HepG2 (cell line): Measurements from ENCODE around the gene NMNAT1. TPM values are rescaled to one million over a fixed set of nuclear protein-coding genes. Genes with fewer than 3 reads are reported as not detected.

ENCODE experiments used
- ARID4A ChIP-seq: sonication (generic); formaldehyde crosslinking; IDR thresholded peaks from 2 replicates; pipeline ENCODE4 v1.5.0; 2020; ENCODE audit warnings: mild to moderate bottlenecking, missing genetic modification reagents, borderline replicate concordance
- CCDC6 ChIP-seq: sonication (generic); formaldehyde crosslinking; IDR thresholded peaks from 2 replicates; pipeline ENCODE4 v1.8.1; 2022; ENCODE audit warnings: mild to moderate bottlenecking, missing genetic modification reagents, moderate library complexity
- FOXJ3 ChIP-seq: sonication (generic); formaldehyde crosslinking; IDR thresholded peaks from 2 replicates; pipeline ENCODE4 v1.4.0; 2020; ENCODE audit warnings: missing genetic modification reagents, mild to moderate bottlenecking, borderline replicate concordance
- HIVEP1 ChIP-seq: sonication (generic); formaldehyde crosslinking; IDR thresholded peaks from 2 replicates; pipeline ENCODE4 v1.4.0; 2020; ENCODE audit warnings: mild to moderate bottlenecking, missing genetic modification reagents
- KDM5B ChIP-seq: sonication (generic); formaldehyde crosslinking; IDR thresholded peaks from 2 replicates; pipeline ENCODE4 v1.4.0; 2020; ENCODE audit warnings: missing genetic modification reagents, mild to moderate bottlenecking, borderline replicate concordance
- KLF13 ChIP-seq: sonication (generic); formaldehyde crosslinking; IDR thresholded peaks from 2 replicates; pipeline ENCODE4 v1.4.0; 2020; ENCODE audit warnings: mild to moderate bottlenecking, missing genetic modification reagents
- MAF1 ChIP-seq: sonication (generic); formaldehyde crosslinking; IDR thresholded peaks from 2 replicates; pipeline ENCODE4 v1.5.0; 2020; ENCODE audit warnings: missing genetic modification reagents, borderline replicate concordance
- RAD21 ChIP-seq: fragments of 450-650 bp; formaldehyde crosslinking; IDR thresholded peaks from 2 replicates; pipeline ENCODE4 v1.5.0; 2020; ENCODE audit warnings: mild to moderate bottlenecking
- SIN3A ChIP-seq: IDR thresholded peaks from 2 replicates; pipeline ENCODE4 v1.6.1; 2011; ENCODE audit warnings: low read depth, mild to moderate bottlenecking, control low read depth, low read length, borderline replicate concordance
- ZNF160 ChIP-seq: sonication (generic); formaldehyde crosslinking; IDR thresholded peaks from 2 replicates; pipeline ENCODE4 v1.8.0; 2022; ENCODE audit warnings: mild to moderate bottlenecking, inconsistent platforms, missing genetic modification reagents
- ZNF552 ChIP-seq: sonication (generic); formaldehyde crosslinking; IDR thresholded peaks from 2 replicates; pipeline ENCODE4 v1.9.0; 2022; ENCODE audit warnings: missing genetic modification reagents, mild to moderate bottlenecking, borderline replicate concordance
- ZNF784 ChIP-seq: sonication (generic); formaldehyde crosslinking; IDR thresholded peaks from 2 replicates; pipeline ENCODE4 v1.5.1; 2020; ENCODE audit warnings: missing genetic modification reagents, mild to moderate bottlenecking, borderline replicate concordance
- ZNF883 ChIP-seq: sonication (generic); formaldehyde crosslinking; IDR thresholded peaks from 2 replicates; pipeline ENCODE4 v1.5.1; 2020; ENCODE audit warnings: mild to moderate bottlenecking, missing genetic modification reagents; ENCODE audit errors: not compliant biosample characterization
- polyA plus RNA-seq, 8 experiments: library from polyadenylated mRNA; depleted of rRNA in 3 of 8; stranded (reverse) in 7 of 8; unstranded in 1 of 8; fragments of >200 nt; fragmentation: Illumina TruSeq in 4 of 8; extraction: Trizol in 4 of 8; gene quantifications; 2 replicates each; pipeline versions ENCODE4 v1.2.1 to v1.2.3, GENCODE V29; 2011 to 2016; ENCODE audit warnings: low read depth in 4 of 8, missing spikeins in 1 of 8, mixed read lengths in 1 of 8; ENCODE audit not compliant: insufficient read depth in 1 of 8
- total RNA-seq, 5 experiments: library from RNA; depleted of rRNA; stranded (reverse); fragments of >200 nt; fragmentation: Illumina TruSeq; extraction: Trizol; gene quantifications; 2 replicates each; pipeline ENCODE4 v1.2.3, GENCODE V29; 2016; ENCODE audit warnings: low read depth in 1 of 5
- TF ChIP-seq, protein P1 (sequence below): IDR thresholded peaks from 2 replicates; pipeline ENCODE4 v1.6.1; 2016; ENCODE audit warnings: missing compliant biosample characterization, missing genetic modification reagents, borderline replicate concordance
- TF ChIP-seq, protein P2 (sequence below): IDR thresholded peaks from 2 replicates; pipeline ENCODE4 v1.6.1; 2016
- TF ChIP-seq, protein P3 (sequence below): IDR thresholded peaks from 2 replicates; pipeline ENCODE4 v1.6.1; 2018; ENCODE audit warnings: missing genetic modification reagents, mild to moderate bottlenecking, missing compliant biosample characterization
- TF ChIP-seq, protein P4 (sequence below), 2 experiments: fragments of 450-650 bp in 1 of 2; sonication (generic) in 1 of 2; formaldehyde crosslinking; IDR thresholded peaks; 2 replicates each; pipeline versions ENCODE4 v1.5.0 to v1.8.0; 2020 to 2022; ENCODE audit warnings: mild to moderate bottlenecking in 1 of 2, missing genetic modification reagents in 1 of 2

The NMNAT1 gene
- total and polyA plus RNA-seq, 2 of the 13 experiments (the other 11 are each of a cell fraction or from before 2014, with no cell fraction given) = 5.6 to 12.2 TPM

GRCh38 chr1:9929431-9930385 is 13.6 kb upstream of the NMNAT1 start (continued):
- TF ChIP-seq, protein P1, sequence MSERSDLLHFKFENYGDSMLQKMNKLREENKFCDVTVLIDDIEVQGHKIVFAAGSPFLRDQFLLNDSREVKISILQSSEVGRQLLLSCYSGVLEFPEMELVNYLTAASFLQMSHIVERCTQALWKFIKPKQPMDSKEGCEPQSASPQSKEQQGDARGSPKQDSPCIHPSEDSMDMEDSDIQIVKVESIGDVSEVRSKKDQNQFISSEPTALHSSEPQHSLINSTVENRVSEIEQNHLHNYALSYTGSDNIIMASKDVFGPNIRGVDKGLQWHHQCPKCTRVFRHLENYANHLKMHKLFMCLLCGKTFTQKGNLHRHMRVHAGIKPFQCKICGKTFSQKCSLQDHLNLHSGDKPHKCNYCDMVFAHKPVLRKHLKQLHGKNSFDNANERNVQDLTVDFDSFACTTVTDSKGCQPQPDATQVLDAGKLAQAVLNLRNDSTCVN (CRISPR knock-in tag) = no peak
- TF ChIP-seq ARID4A (peak; percentile 62; the same call in 1 of the 2 replicates), ZNF552 (CRISPR knock-in tag) (no peak), RAD21 (CRISPR knock-in tag) (peak; percentile 23; the same call in 1 of the 2 replicates), KDM5B (CRISPR knock-in tag) (no peak), FOXJ3 (CRISPR knock-in tag) (peak; percentile 80), MAF1 (CRISPR knock-in tag) (no peak), HIVEP1 (CRISPR knock-in tag) (no peak), CCDC6 (CRISPR knock-in tag) (no peak; the same call in 1 of the 2 replicates), SIN3A (no peak), KLF13 (no peak), ZNF160 (CRISPR knock-in tag) (no peak), ZNF883 (CRISPR knock-in tag) (no peak), ZNF784 (no peak)
- TF ChIP-seq, protein P2, sequence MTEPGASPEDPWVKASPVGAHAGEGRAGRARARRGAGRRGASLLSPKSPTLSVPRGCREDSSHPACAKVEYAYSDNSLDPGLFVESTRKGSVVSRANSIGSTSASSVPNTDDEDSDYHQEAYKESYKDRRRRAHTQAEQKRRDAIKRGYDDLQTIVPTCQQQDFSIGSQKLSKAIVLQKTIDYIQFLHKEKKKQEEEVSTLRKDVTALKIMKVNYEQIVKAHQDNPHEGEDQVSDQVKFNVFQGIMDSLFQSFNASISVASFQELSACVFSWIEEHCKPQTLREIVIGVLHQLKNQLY = peak; percentile 90
- TF ChIP-seq, protein P3, sequence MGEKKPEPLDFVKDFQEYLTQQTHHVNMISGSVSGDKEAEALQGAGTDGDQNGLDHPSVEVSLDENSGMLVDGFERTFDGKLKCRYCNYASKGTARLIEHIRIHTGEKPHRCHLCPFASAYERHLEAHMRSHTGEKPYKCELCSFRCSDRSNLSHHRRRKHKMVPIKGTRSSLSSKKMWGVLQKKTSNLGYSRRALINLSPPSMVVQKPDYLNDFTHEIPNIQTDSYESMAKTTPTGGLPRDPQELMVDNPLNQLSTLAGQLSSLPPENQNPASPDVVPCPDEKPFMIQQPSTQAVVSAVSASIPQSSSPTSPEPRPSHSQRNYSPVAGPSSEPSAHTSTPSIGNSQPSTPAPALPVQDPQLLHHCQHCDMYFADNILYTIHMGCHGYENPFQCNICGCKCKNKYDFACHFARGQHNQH (CRISPR knock-in tag) = peak; percentile 65; the same call in 1 of the 2 replicates
- TF ChIP-seq, protein P4, sequence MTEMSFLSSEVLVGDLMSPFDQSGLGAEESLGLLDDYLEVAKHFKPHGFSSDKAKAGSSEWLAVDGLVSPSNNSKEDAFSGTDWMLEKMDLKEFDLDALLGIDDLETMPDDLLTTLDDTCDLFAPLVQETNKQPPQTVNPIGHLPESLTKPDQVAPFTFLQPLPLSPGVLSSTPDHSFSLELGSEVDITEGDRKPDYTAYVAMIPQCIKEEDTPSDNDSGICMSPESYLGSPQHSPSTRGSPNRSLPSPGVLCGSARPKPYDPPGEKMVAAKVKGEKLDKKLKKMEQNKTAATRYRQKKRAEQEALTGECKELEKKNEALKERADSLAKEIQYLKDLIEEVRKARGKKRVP (CRISPR knock-in tag; IDR thresholded peaks at IDR 0.05) = peak in 1 of 2 experiments; percentile 43; a peak in 1 of 4 replicates
